Midbrain (tissue), 1 donor: ENCODE results near the gene FLYWCH1.
"Not testable (repeated sequence)": the region's sequence is repeated elsewhere in the genome, so short reads cannot be mapped to it uniquely, and the experiment has no call there.

Source experiments
- DNase-seq: peaks from one replicate; lab custom pipeline; 2025; lab: John Stamatoyannopoulos, UW

Gene FLYWCH1

GRCh38 chr16:2927010-2927646 lies 15.4 kb downstream of the FLYWCH1 start:
- peak; percentile 84 for DNase-seq

GRCh38 chr16:2928151-2928550 lies 16.4 kb downstream of the FLYWCH1 start:
- DNase-seq, result not testable (repeated sequence)

- DNase-seq, result no peak
These were observed 17.1 kb downstream of the FLYWCH1 start for GRCh38 chr16:2928796-2929195.

GRCh38 chr16:2929693-2930092 lies 18.0 kb downstream of the FLYWCH1 start:
- DNase-seq, result no peak

GRCh38 chr16:2930236-2930635 lies 18.5 kb downstream of the FLYWCH1 start:
- no peak for DNase-seq

- not testable (repeated sequence) for DNase-seq
These were observed 19.6 kb downstream of the FLYWCH1 start for GRCh38 chr16:2931231-2931914.

GRCh38 chr16:2933136-2933535 lies 21.4 kb downstream of the FLYWCH1 start:
- no peak for DNase-seq

- no peak for DNase-seq
These were observed 22.0 kb downstream of the FLYWCH1 start for GRCh38 chr16:2933701-2934100.

- no peak for DNase-seq
These were observed 22.7 kb downstream of the FLYWCH1 start for GRCh38 chr16:2934450-2934849.

GRCh38 chr16:2936436-2937011 lies 24.8 kb downstream of the FLYWCH1 start:
- no peak for DNase-seq

GRCh38 chr16:2937170-2937569 lies 25.4 kb downstream of the FLYWCH1 start:
- DNase-seq, result no peak

GRCh38 chr16:2938206-2938605 lies 26.5 kb downstream of the FLYWCH1 start:
- no peak for DNase-seq

- no peak for DNase-seq
These were observed 28.2 kb downstream of the FLYWCH1 start for GRCh38 chr16:2939968-2940367.

GRCh38 chr16:2942045-2942444 lies 30.3 kb downstream of the FLYWCH1 start:
- DNase-seq, result no peak

GRCh38 chr16:2943716-2944115 lies 32.0 kb downstream of the FLYWCH1 start:
- DNase-seq, result not testable (repeated sequence)

- DNase-seq, result no peak
These were observed 34.9 kb downstream of the FLYWCH1 start for GRCh38 chr16:2946649-2947048.

- no peak for DNase-seq
These were observed 37.3 kb downstream of the FLYWCH1 start for GRCh38 chr16:2948807-2949704.

GRCh38 chr16:2949705-2950352 lies 38.1 kb downstream of the FLYWCH1 start:
- DNase-seq, result no peak

GRCh38 chr16:2950353-2950724 lies 38.6 kb downstream of the FLYWCH1 start:
- no peak for DNase-seq

- no peak for DNase-seq
These were observed 39.0 kb downstream of the FLYWCH1 start for GRCh38 chr16:2950773-2951172.

GRCh38 chr16:2952679-2953078 lies 40.9 kb downstream of the FLYWCH1 start:
- DNase-seq, result no peak
